ENCODE results near the gene LRP2BP.

DNA sequence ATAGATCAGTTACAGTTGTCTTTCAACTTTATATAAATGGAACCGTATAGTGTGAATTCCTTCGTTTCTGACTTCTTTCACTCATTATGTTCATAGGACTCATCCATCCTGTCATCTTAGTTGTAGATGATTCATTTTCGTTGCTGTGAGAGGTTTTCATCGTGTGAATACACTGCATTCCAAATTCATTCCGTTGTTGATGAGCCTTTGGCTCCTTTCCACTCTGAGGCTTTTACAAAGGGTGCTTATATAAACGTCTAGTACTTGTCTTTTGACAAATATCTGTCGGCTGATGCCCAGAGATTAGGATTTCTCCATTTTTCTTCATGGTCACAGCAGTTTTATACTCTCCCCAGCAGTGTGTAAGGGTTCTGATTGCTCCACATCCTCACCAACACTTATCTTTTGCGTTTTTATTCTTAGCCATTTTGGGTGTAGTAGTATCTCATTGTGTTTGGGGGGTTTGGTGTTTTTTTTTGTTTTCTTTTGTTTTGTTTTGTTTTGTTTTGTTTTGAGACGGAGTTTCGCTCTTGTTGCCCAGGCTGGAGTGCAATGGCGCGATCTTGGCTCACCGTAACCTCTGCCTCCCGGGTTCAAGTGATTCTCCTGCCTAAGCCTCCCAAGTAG, 48.6 kb downstream of the LRP2BP start:
- TF ChIP-seq, protein P1, sequence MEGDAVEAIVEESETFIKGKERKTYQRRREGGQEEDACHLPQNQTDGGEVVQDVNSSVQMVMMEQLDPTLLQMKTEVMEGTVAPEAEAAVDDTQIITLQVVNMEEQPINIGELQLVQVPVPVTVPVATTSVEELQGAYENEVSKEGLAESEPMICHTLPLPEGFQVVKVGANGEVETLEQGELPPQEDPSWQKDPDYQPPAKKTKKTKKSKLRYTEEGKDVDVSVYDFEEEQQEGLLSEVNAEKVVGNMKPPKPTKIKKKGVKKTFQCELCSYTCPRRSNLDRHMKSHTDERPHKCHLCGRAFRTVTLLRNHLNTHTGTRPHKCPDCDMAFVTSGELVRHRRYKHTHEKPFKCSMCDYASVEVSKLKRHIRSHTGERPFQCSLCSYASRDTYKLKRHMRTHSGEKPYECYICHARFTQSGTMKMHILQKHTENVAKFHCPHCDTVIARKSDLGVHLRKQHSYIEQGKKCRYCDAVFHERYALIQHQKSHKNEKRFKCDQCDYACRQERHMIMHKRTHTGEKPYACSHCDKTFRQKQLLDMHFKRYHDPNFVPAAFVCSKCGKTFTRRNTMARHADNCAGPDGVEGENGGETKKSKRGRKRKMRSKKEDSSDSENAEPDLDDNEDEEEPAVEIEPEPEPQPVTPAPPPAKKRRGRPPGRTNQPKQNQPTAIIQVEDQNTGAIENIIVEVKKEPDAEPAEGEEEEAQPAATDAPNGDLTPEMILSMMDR (IDR thresholded peaks at IDR 0.05; ENCODE audit: insufficient read depth, low read depth, low read length): no peak
- no peak for TF ChIP-seq EZH2 (IDR thresholded peaks at IDR 0.05; ENCODE audit: insufficient read depth, low read length)
